Measurements from ENCODE around the gene OR51B2. TPM values are rescaled to one million over a fixed set of nuclear protein-coding genes. Genes with fewer than 3 reads are reported as not detected.

Gene OR51B2
- total RNA-seq, 2 donors from 2014 or later: 0.78 TPM; not detected in 1

- no peak for ATAC-seq
- no peak for DNase-seq
- Histone ChIP-seq H3K27ac (no peak overlapping the region), H3K4me1 (no peaks in the 10 kb centered on the region), H3K4me3 (no peak overlapping the region), H3K36me3 (replicated peaks in 1 of 2; ENCODE audit: insufficient read depth in 1 of 2, low read depth in 2 of 2) (no peaks in the 10 kb centered on the region), H3K27me3 (no peaks in the 10 kb centered on the region), H3K9me3 (no peaks in the 10 kb centered on the region)
- TF ChIP-seq CTCF (IDR thresholded peaks at IDR 0.05) (no peak), POLR2A (IDR thresholded peaks at IDR 0.05) (no peak)
- intact Hi-C loops (cut with DNase I): no loop called here
- 86 to 87% methylated on average over 8 of the region's 8 CpGs for WGBS, 2 donors
Measured at GRCh38 chr11:5293028-5293427, 31.1 kb downstream of the OR51B2 start.

GRCh38 chr11:5291207-5291838 is 32.8 kb downstream of the OR51B2 start:
- DNase-seq (no peak), ATAC-seq (no peak)
- Histone ChIP-seq H3K4me3 (no peak overlapping the region), H3K27ac (no peak overlapping the region), H3K36me3 (replicated peaks in 1 of 2; ENCODE audit: insufficient read depth in 1 of 2, low read depth in 2 of 2) (no peaks in the 10 kb centered on the region), H3K9me3 (no peaks in the 10 kb centered on the region), H3K4me1 (no peaks in the 10 kb centered on the region), H3K27me3 (no peaks in the 10 kb centered on the region)
- intact Hi-C loops (cut with DNase I): no loop called here
- TF ChIP-seq POLR2A (IDR thresholded peaks at IDR 0.05): no peak
- peak in 3 of 7 experiments; percentile 6 to 28 (median 15) for TF ChIP-seq CTCF (IDR thresholded peaks at IDR 0.05)
- WGBS, 2 donors: 66 to 73% methylated on average over 1 of the region's 1 CpG

GRCh38 chr11:5290106-5290505 is 34.0 kb downstream of the OR51B2 start:
- intact Hi-C loops (cut with DNase I): no loop called here
- H3K27ac ChIP-seq: no peak overlapping the region
- no peaks in the 10 kb centered on the region for H3K4me1 ChIP-seq
- ATAC-seq (no peak), DNase-seq (no peak)
- H3K9me3 ChIP-seq: no peaks in the 10 kb centered on the region
- H3K36me3 ChIP-seq (replicated peaks in 1 of 2; ENCODE audit: insufficient read depth in 1 of 2, low read depth in 2 of 2): no peaks in the 10 kb centered on the region
- TF ChIP-seq POLR2A (IDR thresholded peaks at IDR 0.05) (no peak), CTCF (IDR thresholded peaks at IDR 0.05) (no peak)
- no peak overlapping the region for H3K4me3 ChIP-seq
- WGBS, 2 donors: 78 to 88% methylated on average over 1 of the region's 1 CpG
- H3K27me3 ChIP-seq: no peaks in the 10 kb centered on the region

DNA sequence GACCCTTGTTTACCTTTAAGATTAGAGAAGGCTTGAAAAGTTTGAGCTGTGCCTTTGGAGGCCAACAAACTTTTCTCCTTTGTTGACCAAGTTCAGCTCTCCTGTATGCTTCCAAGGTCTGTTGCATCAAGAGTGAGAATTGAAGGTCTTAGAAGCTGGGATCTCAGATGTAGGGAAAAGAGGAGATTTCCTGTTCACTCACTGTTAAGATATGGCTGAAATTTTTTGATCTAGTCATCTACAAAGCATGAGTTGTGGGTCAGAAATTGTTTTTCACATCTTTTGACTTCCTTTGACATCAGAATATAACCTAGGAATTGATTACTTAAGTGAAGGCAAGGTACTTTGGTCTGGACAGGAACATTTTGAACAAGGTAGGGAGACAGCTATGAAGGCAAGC is 34.4 kb downstream of the OR51B2 start:
- H3K27ac ChIP-seq: no peak overlapping the region
- no peaks in the 10 kb centered on the region for H3K9me3 ChIP-seq
- H3K27me3 ChIP-seq: no peaks in the 10 kb centered on the region
- intact Hi-C loops (cut with DNase I): no loop called here
- H3K4me1 ChIP-seq: no peaks in the 10 kb centered on the region
- DNase-seq (no peak), ATAC-seq (no peak)
- no peaks in the 10 kb centered on the region for H3K36me3 ChIP-seq (replicated peaks in 1 of 2; ENCODE audit: insufficient read depth in 1 of 2, low read depth in 2 of 2)
- TF ChIP-seq POLR2A (IDR thresholded peaks at IDR 0.05): no peak
- no peak for TF ChIP-seq CTCF (IDR thresholded peaks at IDR 0.05)
- H3K4me3 ChIP-seq: no peak overlapping the region

DNA sequence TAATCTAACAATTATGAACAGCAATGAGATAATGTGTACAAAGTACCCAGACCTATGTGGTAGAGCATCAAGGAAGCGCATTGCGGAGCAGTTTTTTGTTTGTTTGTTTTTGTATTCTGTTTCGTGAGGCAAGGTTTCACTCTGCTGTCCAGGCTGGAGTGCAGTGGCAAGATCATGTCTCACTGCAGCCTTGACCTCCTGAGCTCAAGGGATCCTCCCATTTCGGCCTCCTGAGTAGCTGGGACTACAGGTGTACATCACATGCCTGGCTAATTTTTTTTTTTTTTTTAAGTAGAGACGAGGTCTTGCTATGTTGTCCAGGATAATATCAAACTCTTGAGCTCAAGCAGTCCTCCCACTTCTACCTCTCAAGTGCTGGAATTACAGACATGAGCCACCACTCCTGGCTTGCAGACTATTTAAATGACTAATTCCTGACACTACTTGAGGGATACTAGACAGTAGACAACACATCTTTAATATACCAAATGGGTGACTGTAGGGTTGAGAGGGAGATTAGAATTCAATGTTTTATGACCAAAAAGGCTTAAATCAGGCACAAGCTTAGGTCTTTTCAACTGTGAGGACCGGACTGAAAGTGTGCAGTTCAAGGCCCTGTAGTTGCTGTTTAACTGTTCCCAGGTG is 35.1 kb downstream of the OR51B2 start:
- DNase-seq: no peak
- Histone ChIP-seq H3K27ac (no peak overlapping the region), H3K4me3 (no peak overlapping the region), H3K27me3 (no peaks in the 10 kb centered on the region), H3K4me1 (no peaks in the 10 kb centered on the region), H3K36me3 (replicated peaks in 1 of 2; ENCODE audit: insufficient read depth in 1 of 2, low read depth in 2 of 2) (no peaks in the 10 kb centered on the region), H3K9me3 (no peaks in the 10 kb centered on the region)
- no peak for TF ChIP-seq POLR2A (IDR thresholded peaks at IDR 0.05)
- TF ChIP-seq CTCF (IDR thresholded peaks at IDR 0.05): no peak
- ATAC-seq: no peak
- intact Hi-C loops (cut with DNase I): no loop called here
- WGBS, 2 donors: 70 to 77% methylated on average over 6 of the region's 6 CpGs

Measured in body of pancreas (tissue), 4 donors.